Measurements from ENCODE around the gene CADM2.

DNA sequence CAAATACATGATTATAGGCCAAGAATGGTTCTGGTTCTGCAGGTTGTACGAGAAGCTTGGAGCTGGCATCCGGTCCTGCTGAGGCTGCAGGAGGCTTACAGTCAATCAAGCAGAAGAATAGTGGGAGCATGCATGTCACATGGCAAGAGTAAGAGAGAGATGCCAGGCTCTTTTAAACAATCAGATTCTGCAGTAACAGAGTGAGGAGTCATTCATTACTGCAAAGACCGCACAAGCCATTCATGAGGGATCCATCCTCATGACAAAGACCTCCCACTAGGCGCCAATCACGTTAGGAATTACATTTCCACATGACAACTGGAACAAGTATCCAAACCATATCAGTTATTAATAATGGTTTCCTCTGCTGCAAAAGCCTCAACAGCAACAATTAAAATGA is 536.8 kb downstream of the CADM2 start:
- no peak for TF ChIP-seq POLR2AphosphoS5 (IDR thresholded peaks at IDR 0.05; ENCODE audit: low read depth)
- TF ChIP-seq, protein P1, sequence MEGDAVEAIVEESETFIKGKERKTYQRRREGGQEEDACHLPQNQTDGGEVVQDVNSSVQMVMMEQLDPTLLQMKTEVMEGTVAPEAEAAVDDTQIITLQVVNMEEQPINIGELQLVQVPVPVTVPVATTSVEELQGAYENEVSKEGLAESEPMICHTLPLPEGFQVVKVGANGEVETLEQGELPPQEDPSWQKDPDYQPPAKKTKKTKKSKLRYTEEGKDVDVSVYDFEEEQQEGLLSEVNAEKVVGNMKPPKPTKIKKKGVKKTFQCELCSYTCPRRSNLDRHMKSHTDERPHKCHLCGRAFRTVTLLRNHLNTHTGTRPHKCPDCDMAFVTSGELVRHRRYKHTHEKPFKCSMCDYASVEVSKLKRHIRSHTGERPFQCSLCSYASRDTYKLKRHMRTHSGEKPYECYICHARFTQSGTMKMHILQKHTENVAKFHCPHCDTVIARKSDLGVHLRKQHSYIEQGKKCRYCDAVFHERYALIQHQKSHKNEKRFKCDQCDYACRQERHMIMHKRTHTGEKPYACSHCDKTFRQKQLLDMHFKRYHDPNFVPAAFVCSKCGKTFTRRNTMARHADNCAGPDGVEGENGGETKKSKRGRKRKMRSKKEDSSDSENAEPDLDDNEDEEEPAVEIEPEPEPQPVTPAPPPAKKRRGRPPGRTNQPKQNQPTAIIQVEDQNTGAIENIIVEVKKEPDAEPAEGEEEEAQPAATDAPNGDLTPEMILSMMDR (conservative IDR thresholded peaks at IDR 0.05; ENCODE audit: low read depth in 2 of 2): no peak
- no peak for TF ChIP-seq JUNB (IDR thresholded peaks at IDR 0.05; ENCODE audit: unreplicated experiment)
- TF ChIP-seq CREB1 (CRISPR knock-in tag; IDR thresholded peaks at IDR 0.05; ENCODE audit: low read depth): no peak
- TF ChIP-seq EZH2 (IDR thresholded peaks at IDR 0.05; ENCODE audit: low read depth, unreplicated experiment): no peak
- no peak for TF ChIP-seq EZH2phosphoT487 (IDR thresholded peaks at IDR 0.05; ENCODE audit: unreplicated experiment)
- TF ChIP-seq, protein P2, sequence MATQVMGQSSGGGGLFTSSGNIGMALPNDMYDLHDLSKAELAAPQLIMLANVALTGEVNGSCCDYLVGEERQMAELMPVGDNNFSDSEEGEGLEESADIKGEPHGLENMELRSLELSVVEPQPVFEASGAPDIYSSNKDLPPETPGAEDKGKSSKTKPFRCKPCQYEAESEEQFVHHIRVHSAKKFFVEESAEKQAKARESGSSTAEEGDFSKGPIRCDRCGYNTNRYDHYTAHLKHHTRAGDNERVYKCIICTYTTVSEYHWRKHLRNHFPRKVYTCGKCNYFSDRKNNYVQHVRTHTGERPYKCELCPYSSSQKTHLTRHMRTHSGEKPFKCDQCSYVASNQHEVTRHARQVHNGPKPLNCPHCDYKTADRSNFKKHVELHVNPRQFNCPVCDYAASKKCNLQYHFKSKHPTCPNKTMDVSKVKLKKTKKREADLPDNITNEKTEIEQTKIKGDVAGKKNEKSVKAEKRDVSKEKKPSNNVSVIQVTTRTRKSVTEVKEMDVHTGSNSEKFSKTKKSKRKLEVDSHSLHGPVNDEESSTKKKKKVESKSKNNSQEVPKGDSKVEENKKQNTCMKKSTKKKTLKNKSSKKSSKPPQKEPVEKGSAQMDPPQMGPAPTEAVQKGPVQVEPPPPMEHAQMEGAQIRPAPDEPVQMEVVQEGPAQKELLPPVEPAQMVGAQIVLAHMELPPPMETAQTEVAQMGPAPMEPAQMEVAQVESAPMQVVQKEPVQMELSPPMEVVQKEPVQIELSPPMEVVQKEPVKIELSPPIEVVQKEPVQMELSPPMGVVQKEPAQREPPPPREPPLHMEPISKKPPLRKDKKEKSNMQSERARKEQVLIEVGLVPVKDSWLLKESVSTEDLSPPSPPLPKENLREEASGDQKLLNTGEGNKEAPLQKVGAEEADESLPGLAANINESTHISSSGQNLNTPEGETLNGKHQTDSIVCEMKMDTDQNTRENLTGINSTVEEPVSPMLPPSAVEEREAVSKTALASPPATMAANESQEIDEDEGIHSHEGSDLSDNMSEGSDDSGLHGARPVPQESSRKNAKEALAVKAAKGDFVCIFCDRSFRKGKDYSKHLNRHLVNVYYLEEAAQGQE (IDR thresholded peaks at IDR 0.05; ENCODE audit: unreplicated experiment): no peak
